Measurements from ENCODE around the gene PFDN2. TPM values are rescaled to one million over a fixed set of nuclear protein-coding genes. Genes with fewer than 3 reads are reported as not detected.

PFDN2 gene
- total RNA-seq, 5 donors from 2014 or later (not counting 1 experiment from before 2014, with no cell fraction given), result 32.4 to 48.3 (median 42.1) TPM

DNA sequence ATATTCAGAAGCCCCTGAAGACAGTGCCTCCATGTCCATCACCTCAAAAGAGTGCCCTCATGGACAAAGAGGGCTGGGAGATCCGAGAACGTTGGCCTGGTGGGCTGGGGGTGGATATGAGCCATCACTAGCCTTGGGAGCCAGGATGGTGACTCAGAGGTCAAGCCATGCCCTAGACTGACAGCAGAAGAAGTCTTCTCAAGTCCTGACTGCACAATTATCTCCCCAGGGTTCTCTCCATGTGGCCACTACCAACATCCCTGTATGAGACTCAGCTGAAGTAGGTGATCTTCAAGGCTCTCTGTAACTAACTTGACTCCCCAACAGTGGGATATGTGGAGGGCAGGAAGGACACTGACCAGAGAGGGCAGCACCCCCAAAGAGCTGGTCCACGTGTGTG lies 64.9 kb downstream of the PFDN2 start:
- no peak for DNase-seq
- Mint-ChIP-seq H3K27ac (peak overlapping the region in 1 of 2 donors; percentile 73), H3K9me3 (no peaks in the 10 kb centered on the region), H3K27me3 (no peaks in the 10 kb centered on the region), H3K4me3 (no peak overlapping the region), H3K36me3 (peaks cover 61% of the 10 kb centered on the region), H3K4me1 (peaks cover 23 to 34% (median 30%) of the 10 kb centered on the region in 3 donors)
- H3K9me3 ChIP-seq, result no peaks in the 10 kb centered on the region
- peaks cover 35 to 96% of the 10 kb centered on the region in 2 donors for H3K36me3 ChIP-seq (ENCODE audit: control insufficient read depth in 2 of 2, extremely low read depth in 1 of 2, insufficient read depth in 1 of 2, low read length in 1 of 2)
- no peak overlapping the region for H3K4me3 ChIP-seq (ENCODE audit: control insufficient read depth in 1 of 2, extremely low read depth in 1 of 2, low read length in 1 of 2)
- no peak for ATAC-seq (replicated peaks in 1 of 4)
- H3K27ac ChIP-seq (ENCODE audit: low read length), result no peak overlapping the region
- H3K27me3 ChIP-seq (replicated peaks in 1 of 2; ENCODE audit: control insufficient read depth in 2 of 2, extremely low read depth in 1 of 2, insufficient read depth in 2 of 2, low read length in 1 of 2), result no peaks in the 10 kb centered on the region
- ChIA-PET POLR2A (no interaction called here), CTCF (no interaction called here)
- no CpG with 5 or more reads among the region's 3 CpGs for WGBS (ENCODE audit: insufficient coverage)
- peaks cover 0 to 37% of the 10 kb centered on the region in 2 experiments for H3K4me1 ChIP-seq (ENCODE audit: control insufficient read depth in 1 of 2, extremely low read depth in 1 of 2, insufficient read depth in 2 of 2, low read length in 2 of 2)

DNA sequence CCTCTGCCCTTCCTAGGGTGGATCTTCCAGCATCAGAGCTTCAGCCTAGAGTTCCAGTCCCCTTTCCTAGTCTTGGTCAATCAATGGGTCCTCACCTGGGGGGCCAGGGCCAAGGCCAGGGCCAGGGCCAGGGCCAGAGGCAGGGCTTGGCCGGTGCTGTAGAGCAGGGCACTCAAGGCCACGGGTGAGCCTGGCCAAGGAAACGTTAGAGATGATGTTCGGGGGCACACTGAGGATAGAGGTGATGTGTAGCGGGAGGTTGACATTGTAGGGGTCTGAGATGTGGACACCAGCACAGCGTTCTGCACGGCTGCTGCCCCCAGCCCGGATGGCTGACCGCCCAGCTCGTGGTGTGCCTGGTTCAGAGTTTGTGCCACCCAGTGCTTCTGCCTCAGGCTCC lies 66.6 kb downstream of the PFDN2 start:
- POLR2A ChIA-PET, result interaction anchor here in 1 of 2 donors (0.7 to 1.1 kb wide), 2 partner anchors 8 to 100 kb away, joined by 3 read pairs; no protein-coding TSS in a partner anchor
- 97% methylated on average over 10 of the region's 10 CpGs for WGBS (ENCODE audit: insufficient coverage)
- no peaks in the 10 kb centered on the region for H3K27me3 ChIP-seq (replicated peaks in 1 of 2; ENCODE audit: control insufficient read depth in 2 of 2, extremely low read depth in 1 of 2, insufficient read depth in 2 of 2, low read length in 1 of 2)
- H3K4me3 Mint-ChIP-seq, result no peak overlapping the region
- no peaks in the 10 kb centered on the region for H3K9me3 ChIP-seq
- DNase-seq, result no peak
- H3K36me3 Mint-ChIP-seq, result peaks cover 57% of the 10 kb centered on the region
- H3K4me3 ChIP-seq (ENCODE audit: control insufficient read depth in 1 of 2, extremely low read depth in 1 of 2, low read length in 1 of 2), result no peak overlapping the region
- H3K4me1 ChIP-seq (ENCODE audit: control insufficient read depth in 1 of 2, extremely low read depth in 1 of 2, insufficient read depth in 2 of 2, low read length in 2 of 2), result peaks cover 6 to 45% of the 10 kb centered on the region in 2 experiments
- peaks cover 21 to 34% (median 31%) of the 10 kb centered on the region in 3 donors for H3K4me1 Mint-ChIP-seq
- peak overlapping the region in 1 of 2 donors; percentile 49 for H3K27ac Mint-ChIP-seq
- peaks cover 28 to 90% of the 10 kb centered on the region in 2 donors for H3K36me3 ChIP-seq (ENCODE audit: control insufficient read depth in 2 of 2, extremely low read depth in 1 of 2, insufficient read depth in 1 of 2, low read length in 1 of 2)
- H3K27ac ChIP-seq (ENCODE audit: low read length), result no peak overlapping the region
- H3K27me3 Mint-ChIP-seq, result no peaks in the 10 kb centered on the region
- CTCF ChIA-PET, result interaction anchor here in 1 of 2 donors (0.5 kb wide), 1 partner anchor 855 kb away, joined by 4 read pairs; no protein-coding TSS in a partner anchor
- no peaks in the 10 kb centered on the region for H3K9me3 Mint-ChIP-seq
- no peak for ATAC-seq (replicated peaks in 1 of 4)

Other genes starting within 250 kb of the PFDN2 start
- not detected for gene ITLN1, start 232.9 kb downstream of the PFDN2 start, total RNA-seq
- not detected for gene ITLN2, start 163.2 kb downstream of the PFDN2 start, total RNA-seq
- 10 to 100 TPM; 14.6 to 21.0 (median 18.7) TPM for gene F11R, start 96.9 kb downstream of the PFDN2 start, total RNA-seq
- 100 to 1,000 TPM in 2 of 5 donors, 10 to 100 TPM in 3; 39.9 to 130 (median 94.8) TPM for gene TSTD1, start 79.1 kb downstream of the PFDN2 start, total RNA-seq
- gene USF1, start 72.1 kb downstream of the PFDN2 start, total RNA-seq, result 10 to 100 TPM; 65.4 to 96.1 (median 92.2) TPM
- gene ARHGAP30, start 48.1 kb downstream of the PFDN2 start, total RNA-seq, result 100 to 1,000 TPM; 193 to 299 (median 279) TPM
- under 1 TPM in 1 of 5 donors, not detected in 4; 0.06 TPM for gene NECTIN4, start 28.5 kb downstream of the PFDN2 start, total RNA-seq
- gene KLHDC9, start 19.7 kb downstream of the PFDN2 start, total RNA-seq, result 1 to 10 TPM in 1 of 5 donors, under 1 TPM in 2, not detected in 2; 0.82 to 1.6 (median 0.86) TPM
- gene NIT1, start 68 bp upstream of the PFDN2 start, total RNA-seq, result 10 to 100 TPM; 23.4 to 44.7 (median 41.7) TPM
- gene DEDD, start 14.6 kb upstream of the PFDN2 start, total RNA-seq, result 10 to 100 TPM; 34.3 to 43.6 (median 40.6) TPM
- 100 to 1,000 TPM in 2 of 5 donors, 10 to 100 TPM in 3; 82.9 to 109 (median 93.8) TPM for gene UFC1, start 35.9 kb upstream of the PFDN2 start, total RNA-seq
- gene USP21, start 41.5 kb upstream of the PFDN2 start, total RNA-seq, result 10 to 100 TPM; 37.4 to 69.0 (median 59.5) TPM
- gene PPOX, start 48.4 kb upstream of the PFDN2 start, total RNA-seq, result 10 to 100 TPM; 38.3 to 85.4 (median 69.2) TPM
- 10 to 100 TPM; 48.4 to 77.8 (median 69.3) TPM for gene B4GALT3, start 59.5 kb upstream of the PFDN2 start, total RNA-seq
- gene ADAMTS4, start 81.0 kb upstream of the PFDN2 start, total RNA-seq, result 1 to 10 TPM in 4 of 5 donors, under 1 TPM in 1; 0.86 to 1.8 (median 1.4) TPM
- 10 to 100 TPM; 57.3 to 92.2 (median 88.2) TPM for gene NDUFS2, start 84.3 kb upstream of the PFDN2 start, total RNA-seq
- 1 to 10 TPM; 2.5 to 5.2 (median 3.5) TPM for gene FCER1G, start 97.3 kb upstream of the PFDN2 start, total RNA-seq
- 1 to 10 TPM in 3 of 5 donors, not detected in 2; 2.2 to 5.5 (median 3.7) TPM for gene APOA2, start 105.6 kb upstream of the PFDN2 start, total RNA-seq
- gene TOMM40L, start 108.0 kb upstream of the PFDN2 start, total RNA-seq, result 10 to 100 TPM in 4 of 5 donors, 1 to 10 TPM in 1; 6.3 to 12.2 (median 11.0) TPM
- gene NR1I3, start 120.2 kb upstream of the PFDN2 start, total RNA-seq, result not detected
- not detected for gene PCP4L1, start 140.7 kb upstream of the PFDN2 start, total RNA-seq
- 1 to 10 TPM; 3.4 to 7.9 (median 6.1) TPM for gene MPZ, start 191.9 kb upstream of the PFDN2 start, total RNA-seq
- 100 to 1,000 TPM in 3 of 5 donors, 10 to 100 TPM in 2; 86.4 to 106 (median 103) TPM for gene SDHC, start 196.3 kb upstream of the PFDN2 start, total RNA-seq
- not detected for gene CFAP126, start 249.8 kb upstream of the PFDN2 start, total RNA-seq

Data from T-cell (primary cell).